Stomach (tissue), 4 donors: ENCODE results near the gene RPS6KA2.

Source experiments
- EP300 ChIP-seq: sonication (generic); formaldehyde crosslinking; IDR thresholded peaks from one replicate; pipeline ENCODE4 v1.6.1; 2017; ENCODE audit warnings: antibody characterized with exemption
- POLR2A ChIP-seq, 4 donors: fragments of 450-650 bp; IDR thresholded peaks; one replicate each; pipeline ENCODE4 v1.6.1; 2016; ENCODE audit warnings: antibody characterized with exemption in 4 of 4, control low read depth in 2 of 4, mild to moderate bottlenecking in 1 of 4, moderate library complexity in 1 of 4
- POLR2AphosphoS5 ChIP-seq, 3 donors: sonication (generic); formaldehyde crosslinking; IDR thresholded peaks; one replicate each; pipeline ENCODE4 v1.6.1; 2016; ENCODE audit warnings: antibody characterized with exemption in 3 of 3
- TF ChIP-seq, protein P1 (sequence below), 7 experiments: fragments of 450-650 bp in 4 of 7; fragments of 200-600 bp in 3 of 7; sonication (generic) in 3 of 7; IDR thresholded peaks; one replicate each; pipeline ENCODE4 v1.5.1; 2016 to 2019; ENCODE audit warnings: antibody characterized with exemption in 7 of 7, control low read depth in 2 of 7, mild to moderate bottlenecking in 1 of 7

DNA sequence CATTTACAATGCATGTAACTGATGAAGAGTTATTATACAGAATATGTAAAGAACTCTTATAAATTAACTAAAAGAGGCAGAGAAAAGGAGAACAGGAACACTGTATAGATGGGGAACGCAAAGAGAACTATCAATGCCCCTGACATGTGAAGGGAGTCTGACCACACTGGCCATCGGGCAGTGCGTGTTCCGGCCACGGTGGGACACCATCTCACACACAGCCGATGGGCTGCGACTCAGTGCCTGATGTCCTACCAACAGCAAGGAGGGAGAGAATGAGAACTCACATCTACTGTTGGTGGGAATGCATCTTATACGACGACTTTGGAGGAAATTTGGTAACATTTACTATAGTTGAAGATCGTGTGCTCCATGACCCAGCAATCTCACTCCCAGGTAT is 25.1 kb downstream of the RPS6KA2 start:
- TF ChIP-seq, protein P1, sequence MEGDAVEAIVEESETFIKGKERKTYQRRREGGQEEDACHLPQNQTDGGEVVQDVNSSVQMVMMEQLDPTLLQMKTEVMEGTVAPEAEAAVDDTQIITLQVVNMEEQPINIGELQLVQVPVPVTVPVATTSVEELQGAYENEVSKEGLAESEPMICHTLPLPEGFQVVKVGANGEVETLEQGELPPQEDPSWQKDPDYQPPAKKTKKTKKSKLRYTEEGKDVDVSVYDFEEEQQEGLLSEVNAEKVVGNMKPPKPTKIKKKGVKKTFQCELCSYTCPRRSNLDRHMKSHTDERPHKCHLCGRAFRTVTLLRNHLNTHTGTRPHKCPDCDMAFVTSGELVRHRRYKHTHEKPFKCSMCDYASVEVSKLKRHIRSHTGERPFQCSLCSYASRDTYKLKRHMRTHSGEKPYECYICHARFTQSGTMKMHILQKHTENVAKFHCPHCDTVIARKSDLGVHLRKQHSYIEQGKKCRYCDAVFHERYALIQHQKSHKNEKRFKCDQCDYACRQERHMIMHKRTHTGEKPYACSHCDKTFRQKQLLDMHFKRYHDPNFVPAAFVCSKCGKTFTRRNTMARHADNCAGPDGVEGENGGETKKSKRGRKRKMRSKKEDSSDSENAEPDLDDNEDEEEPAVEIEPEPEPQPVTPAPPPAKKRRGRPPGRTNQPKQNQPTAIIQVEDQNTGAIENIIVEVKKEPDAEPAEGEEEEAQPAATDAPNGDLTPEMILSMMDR (IDR thresholded peaks at IDR 0.05), result no peak
- TF ChIP-seq POLR2A (IDR thresholded peaks at IDR 0.05), result no peak
- no peak for TF ChIP-seq POLR2AphosphoS5 (IDR thresholded peaks at IDR 0.05)
- no peak for TF ChIP-seq EP300
